Globus pallidus (tissue), 1 donor: Measurements from ENCODE around the gene HMCN2.
A peak's percentile ranks its signal among the peaks of the same experiment; 100 is the strongest.

Source experiments
- DNase-seq: peaks from one replicate; pipeline ENCODE4 v3.0.0-alpha.2; 2015; ENCODE audit warnings: low spot score

Gene HMCN2

DNA sequence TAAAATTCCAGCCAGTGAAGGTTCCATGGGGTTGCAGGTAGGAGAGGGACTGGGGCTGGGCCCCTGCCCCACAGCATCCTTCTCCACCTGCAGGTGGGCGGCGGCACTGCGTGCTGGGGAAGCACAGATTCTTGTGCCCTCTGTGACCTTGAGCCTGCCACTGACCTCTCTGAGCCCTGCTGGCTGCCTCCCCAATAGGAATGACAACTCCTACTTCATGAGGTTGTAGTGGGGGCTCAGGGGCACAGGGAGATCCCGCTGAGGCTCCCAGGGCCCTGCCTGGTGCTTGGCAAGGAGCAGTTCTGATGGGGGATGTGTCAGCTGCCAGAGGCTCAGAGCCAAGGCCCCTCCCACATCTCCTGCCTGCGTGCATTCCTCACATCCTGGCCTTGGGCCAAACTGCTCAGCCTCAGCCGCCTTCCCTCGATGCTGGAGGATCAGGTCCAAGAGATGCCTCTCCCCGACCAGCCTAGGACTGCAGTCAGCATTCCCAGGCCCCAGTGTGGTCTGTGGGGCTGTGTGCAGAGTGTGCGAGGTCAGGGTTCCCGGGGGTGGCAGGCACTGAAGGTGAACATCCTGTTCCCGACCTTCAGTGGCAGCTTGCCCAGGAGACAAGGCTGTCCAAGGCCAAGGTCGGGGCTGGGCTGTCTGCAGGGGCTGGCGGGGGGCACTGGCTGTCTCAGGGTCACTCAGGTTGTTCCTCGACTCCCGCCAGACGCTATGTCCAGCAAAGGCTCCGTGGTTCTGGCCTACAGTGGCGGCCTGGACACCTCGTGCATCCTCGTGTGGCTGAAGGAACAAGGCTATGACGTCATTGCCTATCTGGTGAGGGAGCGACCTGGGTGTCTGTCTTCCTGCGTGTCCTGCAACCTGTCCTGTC, 186.2 kb downstream of the HMCN2 start:
- no peak for DNase-seq

DNA sequence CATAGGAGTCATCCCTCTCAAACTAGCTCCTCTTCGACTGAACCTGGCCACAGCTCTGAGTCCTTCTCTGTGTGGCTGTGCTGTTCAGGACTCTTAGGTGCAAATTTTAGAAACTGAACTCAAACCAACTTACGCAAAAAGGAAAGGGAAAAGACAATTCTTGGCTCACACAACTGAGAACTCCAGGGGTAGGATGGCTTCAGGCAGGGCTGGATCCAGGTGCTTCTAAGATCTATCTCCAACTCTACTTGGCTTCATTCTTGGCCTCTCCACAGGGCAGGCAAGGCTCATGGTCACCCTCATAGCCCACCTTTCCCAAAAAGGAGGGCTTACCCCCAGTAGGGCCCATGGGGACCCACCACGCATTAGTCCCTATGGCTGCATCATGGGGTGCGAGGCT, 187.3 kb downstream of the HMCN2 start:
- DNase-seq: no peak

DNA sequence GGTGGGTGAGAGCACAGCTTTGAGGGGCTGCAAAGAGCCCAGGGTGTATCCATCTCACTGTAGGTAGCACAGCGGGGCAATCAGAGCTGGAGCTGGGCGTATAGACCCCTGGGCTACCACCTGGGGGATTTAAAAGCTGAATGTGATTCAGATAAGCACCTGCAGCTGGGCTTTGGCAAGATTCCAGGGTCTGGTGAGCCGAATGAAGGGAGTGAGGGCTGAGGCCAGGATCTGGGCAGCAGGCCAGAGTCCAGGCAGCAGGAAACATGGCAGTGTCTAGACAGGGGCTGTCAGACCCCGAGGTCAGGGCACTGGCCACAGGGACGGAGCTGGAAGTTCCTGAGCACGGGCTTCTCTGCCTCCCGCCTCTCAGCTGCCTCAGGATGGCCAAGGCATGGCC, 187.9 kb downstream of the HMCN2 start:
- no peak for DNase-seq

DNA sequence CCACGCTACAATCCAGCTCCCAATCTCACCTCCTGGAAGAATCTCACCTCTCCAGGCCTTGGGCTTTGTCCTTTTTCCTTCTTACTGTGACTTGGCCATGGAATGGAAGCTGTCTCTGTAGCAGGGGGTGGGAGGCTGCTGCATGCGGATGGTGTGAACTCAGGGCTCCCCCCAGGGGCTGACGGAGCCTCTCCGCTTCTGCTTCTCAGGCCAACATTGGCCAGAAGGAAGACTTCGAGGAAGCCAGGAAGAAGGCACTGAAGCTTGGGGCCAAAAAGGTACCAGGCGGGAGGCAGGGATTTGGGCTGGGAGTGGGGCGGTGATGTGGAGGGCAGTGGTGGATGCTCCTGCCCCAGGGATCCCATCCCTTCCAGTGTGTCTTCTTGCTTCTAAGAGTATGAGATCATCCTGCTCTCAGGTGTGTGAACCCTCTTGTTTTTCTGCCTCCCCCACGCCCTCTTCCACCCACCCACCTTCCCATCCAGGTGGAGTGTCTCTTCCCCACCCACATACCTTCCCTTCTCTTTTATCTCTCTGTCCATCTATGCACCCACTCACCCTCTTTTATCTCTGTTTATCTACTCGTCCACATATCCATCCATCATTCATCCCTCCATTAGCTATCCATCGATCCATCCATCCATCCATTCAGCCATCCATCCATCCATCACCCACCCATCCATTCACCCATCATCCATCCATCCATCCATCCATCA, 188.7 kb downstream of the HMCN2 start:
- DNase-seq: no peak

DNA sequence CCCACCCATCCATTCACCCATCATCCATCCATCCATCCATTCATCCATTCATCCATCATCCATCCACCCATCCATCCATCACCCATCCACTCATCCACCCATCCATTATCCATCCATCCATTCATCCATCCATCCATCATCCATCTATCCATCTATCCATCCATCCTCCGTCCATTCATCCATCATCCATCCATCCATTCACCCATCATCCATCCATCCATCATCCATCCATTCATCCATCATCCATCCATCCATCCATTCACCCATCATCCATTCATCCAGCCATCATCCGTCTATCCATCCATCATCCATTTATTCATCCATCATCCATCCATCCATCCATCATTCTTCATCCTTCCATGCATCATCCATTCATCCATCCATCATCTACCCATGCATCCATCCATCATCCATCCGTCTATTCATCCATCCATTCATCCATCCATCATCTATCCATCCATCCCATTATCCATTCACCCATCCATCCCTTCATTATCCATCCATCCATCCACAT, 189.3 kb downstream of the HMCN2 start:
- no peak for DNase-seq

DNA sequence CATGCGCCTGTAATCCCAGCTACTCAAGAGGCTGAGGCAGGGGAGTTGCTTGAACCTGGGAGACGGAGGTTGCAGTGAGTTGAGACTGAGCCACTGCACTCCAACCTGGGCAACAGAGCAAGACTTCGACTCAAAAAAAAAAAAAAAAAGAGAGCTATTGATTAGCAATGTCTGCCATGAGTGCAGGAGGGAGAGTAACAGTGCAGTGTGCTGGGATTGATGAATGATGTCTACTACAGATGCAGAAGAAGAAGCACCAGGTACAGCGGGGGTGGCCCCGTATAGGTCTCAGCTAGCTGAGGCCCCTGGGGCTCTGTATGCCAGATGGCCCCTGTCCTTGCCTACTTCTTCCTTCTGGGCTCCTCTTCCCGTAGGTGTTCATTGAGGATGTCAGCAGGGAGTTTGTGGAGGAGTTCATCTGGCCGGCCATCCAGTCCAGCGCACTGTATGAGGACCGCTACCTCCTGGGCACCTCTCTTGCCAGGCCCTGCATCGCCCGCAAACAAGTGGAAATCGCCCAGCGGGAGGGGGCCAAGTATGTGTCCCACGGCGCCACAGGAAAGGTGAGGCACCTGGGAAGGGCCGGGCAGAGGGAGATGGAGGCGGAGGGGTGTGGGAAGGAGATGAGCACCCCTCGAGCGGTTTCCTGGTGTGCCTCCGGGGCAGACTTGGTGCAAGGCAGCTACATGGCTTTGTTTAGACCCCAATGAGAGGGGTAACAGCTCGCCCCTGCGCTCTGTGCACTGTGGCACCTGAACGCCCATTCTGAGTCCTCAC, 192.7 kb downstream of the HMCN2 start:
- no peak for DNase-seq

DNA sequence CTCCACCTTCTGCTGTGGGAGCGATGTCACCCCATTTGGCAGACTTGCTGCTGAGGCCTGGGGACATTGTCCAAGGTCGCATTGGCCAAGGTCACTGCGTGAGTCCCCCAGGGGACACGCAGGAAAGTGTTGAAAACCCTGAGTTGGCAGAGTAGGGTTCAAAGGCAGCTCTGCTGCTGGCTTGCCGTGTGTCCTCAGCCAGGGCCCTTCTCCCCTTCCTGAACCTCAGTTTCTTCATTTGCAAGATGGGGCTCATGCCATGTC, 193.2 kb downstream of the HMCN2 start:
- DNase-seq: no peak

DNA sequence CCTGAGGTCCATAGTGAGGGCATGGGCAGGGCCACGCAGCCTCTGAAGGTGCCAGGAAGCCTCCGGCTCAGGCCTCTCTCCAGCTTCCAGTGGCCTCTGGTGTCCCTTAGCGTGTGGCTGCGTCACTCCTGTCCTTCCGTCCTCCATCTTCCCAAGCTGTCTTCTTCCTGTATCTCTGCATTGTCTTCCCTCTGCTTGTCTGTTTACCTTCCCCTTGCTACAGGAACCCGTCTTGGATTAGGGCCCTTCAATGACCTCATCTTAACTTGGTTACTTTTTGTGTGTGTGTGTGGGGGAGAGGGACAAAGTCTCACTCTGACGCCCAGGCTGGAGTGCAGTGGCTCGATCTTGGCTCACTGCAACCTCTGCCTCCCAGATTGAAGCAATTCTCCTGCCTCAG, 193.6 kb downstream of the HMCN2 start:
- no peak for DNase-seq

DNA sequence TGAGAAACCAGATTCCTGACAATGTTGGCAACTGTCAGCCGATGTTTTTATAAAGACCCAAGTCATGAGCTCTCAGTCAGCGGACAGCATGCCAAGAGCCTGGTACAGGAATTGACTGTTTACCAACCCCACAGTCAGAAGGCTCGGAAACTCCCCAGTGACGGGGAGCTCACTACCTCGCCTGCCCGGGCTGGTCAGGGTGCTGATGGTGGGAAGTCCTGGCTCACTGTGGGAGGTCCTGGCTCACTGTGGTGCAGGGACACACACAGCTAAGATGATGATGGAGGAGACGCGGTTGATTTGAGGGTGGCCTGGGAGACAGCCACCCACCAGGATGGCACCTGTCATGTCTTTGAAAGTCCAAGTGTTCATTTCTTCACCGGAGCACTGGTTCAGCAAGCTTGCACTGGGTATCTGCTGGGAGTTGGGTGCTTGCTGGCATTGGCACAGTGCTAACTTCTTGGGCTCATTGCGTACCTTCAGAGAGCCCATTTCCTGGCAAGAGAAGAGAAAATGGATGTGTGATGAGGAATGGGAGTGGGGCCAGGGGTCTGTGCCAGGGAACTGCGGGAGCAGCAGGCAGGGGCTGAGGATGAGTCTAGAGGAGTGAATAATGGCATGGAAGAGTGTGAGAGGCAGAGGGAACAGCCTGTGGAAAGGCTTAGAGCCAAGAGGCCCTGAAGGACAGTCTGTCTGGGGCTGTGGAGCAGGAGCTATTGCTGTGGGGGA, 194.5 kb downstream of the HMCN2 start:
- no peak for DNase-seq

DNA sequence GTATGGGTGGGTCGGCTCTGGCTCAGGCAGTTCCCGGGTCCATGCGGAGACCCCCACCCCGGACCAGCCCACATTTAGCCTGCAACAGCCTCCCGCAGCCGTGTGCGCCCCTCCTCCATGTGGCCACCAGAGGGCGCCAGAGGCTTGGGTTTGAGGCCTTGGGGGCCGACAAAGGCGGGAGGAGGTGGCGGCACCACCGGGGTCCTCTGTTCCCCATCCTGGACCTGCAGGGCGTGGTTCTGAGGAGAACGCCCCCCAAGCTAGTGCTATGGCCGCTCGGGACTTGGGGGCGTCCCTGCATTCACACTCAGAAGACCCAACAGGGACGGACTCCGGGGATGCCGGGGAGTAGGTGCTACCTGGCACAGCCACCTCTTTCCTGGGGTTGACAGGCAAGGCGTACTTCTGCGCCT, 195.7 kb downstream of the HMCN2 start:
- DNase-seq: peak; percentile 21

DNA sequence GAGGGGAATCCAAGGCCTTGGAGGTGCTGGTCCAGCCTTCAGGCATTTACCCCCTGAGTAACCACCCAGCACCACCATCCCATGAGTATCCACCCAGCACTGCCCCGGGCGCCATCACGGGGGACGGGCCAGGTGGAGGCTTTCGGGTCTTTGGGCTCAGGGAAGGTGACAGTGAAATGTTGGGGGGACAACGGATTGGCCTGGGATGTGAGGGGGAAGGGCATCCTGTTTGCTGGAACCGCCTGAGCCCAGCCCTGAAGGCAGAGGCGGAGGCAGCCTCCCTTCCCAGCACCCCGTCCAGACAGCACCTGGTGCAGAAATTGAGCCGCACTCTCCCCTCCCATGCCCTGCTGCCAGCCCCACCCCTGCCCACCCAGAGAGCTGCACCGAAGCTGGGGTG, 196.2 kb downstream of the HMCN2 start:
- no peak for DNase-seq

DNA sequence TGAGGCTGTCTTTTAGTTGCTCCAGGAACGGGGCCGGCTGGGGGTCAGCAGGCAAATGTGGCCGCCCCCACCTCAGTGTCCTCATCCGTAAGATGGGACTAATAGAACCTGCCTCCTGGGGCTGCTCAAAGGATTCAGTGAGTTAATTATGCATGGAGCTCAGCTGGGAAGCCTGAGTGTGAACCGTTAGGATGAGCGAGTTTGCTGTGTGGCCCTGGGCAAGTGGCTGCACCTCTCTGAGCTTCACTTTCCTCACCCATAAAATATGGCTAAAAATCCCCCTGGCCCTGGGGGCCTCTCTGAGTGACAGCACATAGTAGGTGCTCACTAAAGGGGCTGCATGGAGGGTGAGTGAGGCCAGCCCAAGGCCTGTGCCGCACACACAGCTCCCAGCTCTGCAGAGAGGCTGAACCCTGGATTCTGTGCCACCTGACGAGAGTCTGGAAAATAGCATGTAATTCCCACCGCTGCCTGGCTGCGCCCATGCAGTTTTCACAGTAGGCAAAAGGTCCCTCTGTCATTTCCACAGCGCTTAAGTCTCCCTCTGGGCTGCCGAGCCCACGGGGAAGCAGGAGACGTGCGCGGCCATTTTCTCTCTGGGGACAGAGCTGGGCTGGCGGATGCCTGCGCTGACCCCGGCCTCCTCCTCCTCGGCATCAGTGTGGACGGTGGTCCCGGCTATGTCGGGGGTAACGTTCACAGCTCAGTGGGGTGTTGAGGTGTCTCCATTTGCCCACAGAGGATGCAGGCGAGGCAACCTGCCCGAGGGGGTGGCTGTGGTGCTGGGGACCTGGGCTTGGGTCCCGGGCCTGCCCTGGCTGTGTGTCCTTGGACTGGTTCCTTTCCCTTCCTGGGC, 197.4 kb downstream of the HMCN2 start:
- DNase-seq: no peak

DNA sequence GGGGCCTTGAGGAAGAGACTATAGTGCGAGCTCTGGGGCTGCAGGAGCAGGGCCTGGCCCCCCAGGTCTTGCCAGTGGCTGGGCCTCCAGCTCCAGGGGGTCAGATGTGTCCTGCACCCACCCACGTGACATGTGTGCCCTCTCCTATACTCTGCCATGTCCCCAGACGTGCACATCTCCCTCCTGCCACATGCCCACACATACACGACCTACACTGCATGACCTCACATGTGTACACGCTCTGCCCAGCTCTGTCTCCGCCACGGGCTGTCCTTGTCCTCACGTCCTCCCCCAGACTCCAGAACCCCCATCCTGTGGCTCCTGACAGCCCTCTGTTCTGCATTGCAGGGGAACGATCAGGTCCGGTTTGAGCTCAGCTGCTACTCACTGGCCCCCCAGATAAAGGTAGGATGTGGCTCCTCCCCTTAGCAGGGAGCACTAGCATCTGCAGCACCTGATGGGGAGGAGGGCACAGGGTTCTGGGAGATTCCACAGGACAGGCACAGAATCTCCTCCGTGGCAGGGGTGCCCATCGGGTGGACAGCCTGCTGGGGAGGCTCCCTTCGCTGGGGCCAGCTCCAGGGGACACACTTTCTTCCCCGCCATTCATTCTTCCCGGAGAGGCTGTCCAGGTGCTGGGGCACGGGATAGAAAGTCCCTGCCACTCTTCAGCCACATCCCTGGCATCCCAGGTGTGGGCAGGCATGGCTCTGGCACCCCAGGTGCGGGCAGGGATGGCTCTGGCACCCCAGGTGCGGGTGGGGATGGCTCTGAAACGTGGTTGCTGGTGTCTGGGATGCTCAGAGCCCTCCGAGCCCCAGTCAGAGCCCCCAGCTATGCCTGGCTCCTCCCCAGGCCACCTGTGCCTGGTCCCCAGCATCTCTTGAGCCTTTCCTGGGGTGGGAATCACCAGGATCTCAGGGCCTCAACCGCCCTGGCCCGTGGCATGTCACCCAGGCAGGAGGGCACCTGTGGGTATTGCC, 198.5 kb downstream of the HMCN2 start:
- no peak for DNase-seq

DNA sequence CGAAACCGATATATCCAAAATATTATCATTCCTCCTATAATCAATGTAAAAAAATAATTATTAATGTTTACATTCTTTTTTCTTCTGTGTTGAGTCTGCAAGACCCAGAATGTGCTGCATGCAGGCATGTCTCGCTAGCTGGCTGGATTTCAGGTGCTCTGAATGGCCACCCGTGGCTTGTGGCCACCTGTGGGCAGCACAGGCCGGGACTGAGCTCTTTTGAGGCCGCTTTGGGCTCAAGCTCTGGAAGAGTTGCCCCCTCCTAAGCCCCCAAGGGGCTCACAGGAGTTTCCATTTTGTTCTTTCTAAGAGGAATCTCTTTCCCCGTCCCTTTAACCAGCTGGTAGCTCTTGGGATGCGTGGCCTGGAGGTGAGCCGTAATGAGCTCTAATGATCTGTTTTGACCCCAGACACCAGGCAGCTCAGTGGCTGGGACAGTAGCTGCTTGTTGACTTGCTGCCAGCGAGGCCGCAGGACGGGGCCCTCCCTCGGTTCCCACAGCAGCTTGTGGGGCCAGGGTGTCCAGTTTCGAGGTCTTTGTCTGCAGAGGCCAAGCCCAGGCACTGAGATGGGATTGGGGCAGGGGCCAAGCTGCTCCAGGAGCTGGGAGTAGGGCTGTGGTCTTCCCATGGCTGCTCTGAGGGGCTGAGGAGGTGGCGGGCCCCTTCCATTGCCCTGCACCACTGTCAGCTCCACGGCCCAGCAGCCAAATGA, 200.0 kb downstream of the HMCN2 start:
- DNase-seq: no peak

DNA sequence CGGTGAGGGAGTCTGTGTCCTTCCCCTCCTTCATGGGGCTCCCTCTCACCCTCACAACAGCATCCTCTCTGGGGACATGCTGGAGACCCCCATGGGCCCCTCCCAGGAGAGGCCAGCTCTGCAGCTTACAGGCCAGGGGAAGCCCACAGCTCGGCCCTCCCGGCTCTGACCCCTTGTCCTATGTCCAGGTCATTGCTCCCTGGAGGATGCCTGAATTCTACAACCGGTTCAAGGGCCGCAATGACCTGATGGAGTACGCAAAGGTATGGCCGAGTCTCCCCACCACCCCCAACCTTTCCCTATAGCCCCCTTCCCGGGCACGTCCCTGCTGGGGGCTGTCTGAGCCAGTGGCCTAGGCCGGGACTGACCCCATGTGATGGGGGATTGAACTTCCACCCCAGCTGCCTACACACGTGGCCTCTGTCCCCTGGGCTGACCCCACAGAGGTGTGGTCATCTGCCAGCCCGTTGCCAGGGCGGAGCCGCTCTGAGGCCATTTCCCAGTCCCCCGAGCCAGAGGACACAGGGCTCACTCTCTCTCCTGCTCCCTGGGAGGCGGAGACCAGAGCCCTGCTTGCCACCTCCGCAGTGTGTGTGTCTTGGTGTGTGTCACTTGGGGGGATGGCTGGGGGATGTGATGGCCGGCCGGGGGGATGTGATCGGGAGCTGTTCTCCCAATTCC, 201.1 kb downstream of the HMCN2 start:
- DNase-seq: no peak

DNA sequence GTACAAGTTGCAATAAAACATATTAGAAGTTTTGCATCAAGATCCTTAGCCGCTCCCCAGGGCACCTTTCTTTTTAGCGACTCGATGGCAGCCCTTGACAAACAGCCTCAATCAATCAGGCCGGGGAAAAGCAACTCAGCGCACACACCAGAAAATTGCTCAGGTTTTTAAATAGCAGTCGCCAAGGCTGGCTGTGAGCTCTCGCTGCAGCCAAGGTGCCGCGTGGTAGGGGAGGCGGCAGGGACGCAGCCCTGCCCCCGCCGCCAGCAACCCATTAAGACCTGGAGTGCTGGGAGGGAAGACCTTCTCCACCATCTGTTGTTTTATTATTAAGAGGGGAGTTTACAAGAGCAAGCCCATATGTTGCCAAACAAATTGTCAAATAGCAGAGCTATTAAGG, 201.8 kb downstream of the HMCN2 start:
- DNase-seq: no peak

DNA sequence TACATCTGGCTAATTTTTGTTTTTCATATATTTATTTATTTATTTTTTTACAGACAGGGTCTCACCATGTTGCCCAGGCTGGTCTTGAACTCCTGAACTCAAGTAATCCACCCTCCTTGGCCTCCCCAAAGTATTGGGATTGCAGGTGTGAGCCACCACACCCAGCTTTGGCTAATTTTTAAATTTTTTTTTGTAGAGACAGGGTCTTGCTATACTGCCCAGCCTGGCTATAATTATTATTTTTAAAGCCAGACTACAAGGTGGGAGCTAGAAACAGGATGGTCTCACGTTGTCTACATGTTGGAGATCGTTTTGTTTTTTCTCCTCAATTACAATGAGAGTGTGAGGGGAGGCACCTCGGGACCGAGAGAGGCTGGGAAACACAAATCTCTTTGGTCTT, 203.0 kb downstream of the HMCN2 start:
- DNase-seq: no peak

DNA sequence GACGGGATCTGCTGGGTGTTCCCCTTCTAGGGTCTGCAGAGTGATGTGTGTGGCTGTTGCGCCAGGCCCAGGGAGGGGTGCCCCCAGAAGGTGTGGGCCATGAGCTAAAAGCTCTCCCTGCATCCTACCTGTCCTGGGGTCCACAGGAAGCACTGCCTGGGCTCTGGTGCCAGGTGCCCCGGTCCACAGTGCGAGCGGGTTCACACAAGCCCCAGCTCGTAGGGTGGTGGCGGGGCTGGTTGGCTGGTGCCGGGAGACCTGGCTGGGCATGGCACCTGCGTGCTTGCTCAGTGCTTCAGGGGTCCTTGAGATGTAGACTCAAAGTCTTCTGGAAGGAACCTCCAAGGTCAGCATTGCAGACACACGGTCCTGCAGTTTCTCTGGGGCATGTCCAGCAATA, 204.7 kb downstream of the HMCN2 start:
- no peak for DNase-seq

DNA sequence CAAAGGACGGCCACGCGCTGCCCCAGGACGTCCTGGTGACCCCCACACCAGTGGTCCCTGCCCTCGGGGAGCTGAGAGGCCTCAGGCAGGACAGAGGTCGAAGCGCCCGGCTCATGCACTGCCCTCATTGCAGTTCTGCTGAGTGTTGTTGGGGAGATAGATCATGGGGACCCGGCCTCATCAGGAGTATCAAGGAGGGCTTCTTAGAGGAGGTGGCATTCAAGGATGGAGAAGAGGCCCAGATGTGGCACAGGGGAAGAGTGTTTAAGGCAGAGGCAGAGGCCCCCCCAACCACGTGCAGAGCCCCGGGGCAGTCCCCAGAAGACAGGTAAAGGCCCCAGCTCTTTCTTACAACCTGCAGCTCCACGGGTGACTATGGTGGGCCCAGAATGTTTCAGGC, 205.4 kb downstream of the HMCN2 start:
- no peak for DNase-seq
